Stimulated activated memory B cell treated with anti-CD40 and anti-IgM and Interleukin-4, amounts not matched to agents 10 μg/mL and 1 μg/mL and 100 μg/mL, for 72 hours (primary cell): ENCODE results near the gene AMDHD1.

Experiments used
- ATAC-seq: fragments of 150-1000 bp; cut with Tn5 transposase; 2 replicates; pipeline ENCODE4 v1.10.0; 2021
- H3K27ac Mint-ChIP-seq: one replicate; pipeline ENCODE4 v1.8.0; 2022; ENCODE audit warnings: mild to moderate bottlenecking, mixed read lengths
- H3K27me3 Mint-ChIP-seq: one replicate; pipeline ENCODE4 v1.8.0; 2022; ENCODE audit warnings: mixed read lengths
- H3K36me3 Mint-ChIP-seq: one replicate; pipeline ENCODE4 v1.8.0; 2022; ENCODE audit warnings: mixed read lengths
- H3K4me1 Mint-ChIP-seq: one replicate; pipeline ENCODE4 v1.8.0; 2022; ENCODE audit warnings: mixed read lengths
- H3K4me3 Mint-ChIP-seq: one replicate; pipeline ENCODE4 v1.8.0; 2022; ENCODE audit warnings: mild to moderate bottlenecking, moderate library complexity, mixed read lengths
- H3K9me3 Mint-ChIP-seq: one replicate; pipeline ENCODE4 v1.8.0; 2022; ENCODE audit warnings: mixed read lengths

Gene AMDHD1

GRCh38 chr12:95978351-95978750, 35.2 kb downstream of the AMDHD1 start:
- no peaks in the 10 kb centered on the region for H3K4me1 Mint-ChIP-seq
- no peaks in the 10 kb centered on the region for H3K9me3 Mint-ChIP-seq

DNA sequence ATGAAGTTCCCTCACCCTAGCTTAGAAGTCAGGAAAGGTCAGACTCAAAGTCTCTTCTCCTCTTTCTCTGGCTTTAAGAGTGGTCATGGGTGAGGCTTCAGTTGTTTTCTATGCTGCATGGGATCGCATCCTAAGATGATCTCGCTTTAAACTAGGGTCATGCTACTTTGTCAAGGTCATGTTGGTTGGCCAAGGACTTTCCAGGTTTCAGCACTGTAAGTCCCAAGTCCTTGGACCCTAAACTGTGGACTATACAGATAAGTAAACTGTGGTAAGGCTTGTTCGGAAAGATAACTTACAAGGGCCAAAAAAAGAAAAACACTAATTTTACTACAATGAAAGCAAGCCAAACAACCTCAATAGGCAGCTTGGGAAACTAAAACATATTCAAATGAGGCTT, 35.6 kb downstream of the AMDHD1 start:
- no peak overlapping the region for H3K4me3 Mint-ChIP-seq
- no peaks in the 10 kb centered on the region for H3K36me3 Mint-ChIP-seq
- H3K4me1 Mint-ChIP-seq, result no peaks in the 10 kb centered on the region
- no peak overlapping the region for H3K27ac Mint-ChIP-seq
- no peak for ATAC-seq
- H3K27me3 Mint-ChIP-seq, result no peaks in the 10 kb centered on the region
- no peaks in the 10 kb centered on the region for H3K9me3 Mint-ChIP-seq

More at GRCh38 chr12:95978351-95978750, 35.2 kb downstream of the AMDHD1 start:
- Mint-ChIP-seq H3K4me3 (no peak overlapping the region), H3K36me3 (no peaks in the 10 kb centered on the region), H3K27ac (no peak overlapping the region), H3K27me3 (no peaks in the 10 kb centered on the region)
- ATAC-seq, result no peak

DNA sequence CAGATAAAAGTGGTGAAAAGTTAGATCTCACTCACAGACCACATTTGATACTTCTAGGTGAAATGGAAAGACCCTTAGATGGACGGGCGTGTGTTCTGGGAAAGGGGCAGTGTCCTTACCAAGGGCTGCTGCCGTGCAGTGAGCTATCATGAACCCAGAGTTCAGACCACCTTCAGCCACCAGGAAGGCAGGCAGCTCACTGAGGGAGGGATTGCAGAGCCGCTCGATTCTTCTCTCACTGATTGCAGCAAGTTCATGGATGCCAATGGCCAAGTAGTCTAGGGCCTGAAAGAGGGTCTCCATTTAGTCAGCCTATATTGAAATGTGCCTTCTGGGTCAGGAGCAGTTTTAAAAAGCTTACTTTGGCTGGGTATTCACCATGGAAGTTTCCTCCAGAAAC, 37.3 kb downstream of the AMDHD1 start:
- Mint-ChIP-seq H3K27me3 (no peaks in the 10 kb centered on the region), H3K4me1 (no peaks in the 10 kb centered on the region), H3K4me3 (no peak overlapping the region), H3K9me3 (no peaks in the 10 kb centered on the region), H3K36me3 (no peaks in the 10 kb centered on the region), H3K27ac (no peak overlapping the region)
- ATAC-seq, result no peak

DNA sequence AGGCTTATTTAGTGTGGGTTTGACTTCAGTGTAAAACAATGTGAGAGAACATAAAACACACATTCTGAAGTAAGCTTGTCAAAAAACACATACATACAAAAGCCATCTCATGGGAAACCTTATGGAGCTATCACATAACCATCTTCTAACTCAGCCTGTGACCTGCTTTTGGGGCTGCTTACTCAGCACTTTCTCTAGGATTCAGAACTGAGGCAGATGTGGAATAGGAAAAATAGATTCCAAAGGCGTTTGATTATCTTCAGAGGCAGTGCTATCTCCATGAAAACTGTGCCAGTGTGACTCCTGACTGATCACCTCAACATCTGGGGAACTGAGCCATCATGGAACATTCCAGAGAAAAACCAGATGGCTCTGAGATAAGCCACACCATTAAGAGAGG, 39.5 kb downstream of the AMDHD1 start:
- no peaks in the 10 kb centered on the region for H3K4me1 Mint-ChIP-seq
- ATAC-seq, result no peak
- no peaks in the 10 kb centered on the region for H3K36me3 Mint-ChIP-seq
- H3K27me3 Mint-ChIP-seq, result no peaks in the 10 kb centered on the region
- H3K27ac Mint-ChIP-seq, result no peak overlapping the region
- no peaks in the 10 kb centered on the region for H3K9me3 Mint-ChIP-seq
- H3K4me3 Mint-ChIP-seq, result no peak overlapping the region

GRCh38 chr12:95984682-95985081, 41.6 kb downstream of the AMDHD1 start:
- Mint-ChIP-seq H3K4me1 (peaks cover 6% of the 10 kb centered on the region), H3K27me3 (no peaks in the 10 kb centered on the region), H3K36me3 (peaks cover 9% of the 10 kb centered on the region), H3K9me3 (no peaks in the 10 kb centered on the region), H3K27ac (no peak overlapping the region), H3K4me3 (no peak overlapping the region)
- ATAC-seq, result no peak

- no peak overlapping the region for H3K4me3 Mint-ChIP-seq
- no peaks in the 10 kb centered on the region for H3K9me3 Mint-ChIP-seq
- peaks cover 6% of the 10 kb centered on the region for H3K4me1 Mint-ChIP-seq
- no peak overlapping the region for H3K27ac Mint-ChIP-seq
- no peaks in the 10 kb centered on the region for H3K27me3 Mint-ChIP-seq
- no peak for ATAC-seq
- peaks cover 9% of the 10 kb centered on the region for H3K36me3 Mint-ChIP-seq
Measured at GRCh38 chr12:95986635-95987570, 43.8 kb downstream of the AMDHD1 start.

DNA sequence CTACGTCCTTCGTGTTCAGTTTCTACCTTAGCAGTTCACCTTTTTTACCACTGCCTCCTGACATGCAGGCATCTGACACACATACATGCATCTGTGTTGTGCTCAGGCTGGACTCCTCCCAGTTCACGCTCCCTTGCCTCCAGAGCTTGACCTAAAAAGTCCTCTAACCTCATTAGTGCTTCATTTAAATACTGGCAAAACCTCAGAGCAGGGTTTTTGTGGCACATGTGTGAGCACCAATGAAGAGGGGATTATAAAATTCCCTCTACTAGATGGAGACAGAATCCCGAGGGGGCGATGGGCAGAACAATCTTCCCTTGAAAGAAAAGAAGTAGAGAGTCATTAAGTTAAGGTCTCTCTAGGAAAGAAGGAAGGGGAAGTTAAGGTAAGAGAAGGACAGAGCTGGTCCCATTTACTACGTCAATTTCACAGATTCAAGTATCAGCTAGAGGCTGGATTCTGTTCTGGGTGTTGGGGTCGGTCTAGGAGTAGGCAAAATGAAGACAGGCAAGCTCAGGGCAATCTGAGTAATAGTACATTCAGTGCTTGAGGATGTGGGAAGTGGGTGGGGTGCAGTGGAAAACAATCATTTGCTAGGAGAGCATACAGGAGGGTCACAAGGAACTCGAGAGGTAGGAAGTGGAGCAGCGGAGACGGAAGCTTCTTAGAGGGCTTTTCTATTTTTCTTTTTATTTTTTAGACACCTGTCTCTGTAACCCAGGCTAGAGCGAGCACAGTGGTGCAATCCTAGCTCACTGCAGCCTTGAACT, 45.6 kb downstream of the AMDHD1 start:
- H3K9me3 Mint-ChIP-seq, result no peaks in the 10 kb centered on the region
- ATAC-seq, result no peak
- H3K4me1 Mint-ChIP-seq, result peaks cover 6% of the 10 kb centered on the region
- H3K36me3 Mint-ChIP-seq, result peaks cover 17% of the 10 kb centered on the region
- no peaks in the 10 kb centered on the region for H3K27me3 Mint-ChIP-seq
- no peak overlapping the region for H3K4me3 Mint-ChIP-seq
- H3K27ac Mint-ChIP-seq, result no peak overlapping the region

DNA sequence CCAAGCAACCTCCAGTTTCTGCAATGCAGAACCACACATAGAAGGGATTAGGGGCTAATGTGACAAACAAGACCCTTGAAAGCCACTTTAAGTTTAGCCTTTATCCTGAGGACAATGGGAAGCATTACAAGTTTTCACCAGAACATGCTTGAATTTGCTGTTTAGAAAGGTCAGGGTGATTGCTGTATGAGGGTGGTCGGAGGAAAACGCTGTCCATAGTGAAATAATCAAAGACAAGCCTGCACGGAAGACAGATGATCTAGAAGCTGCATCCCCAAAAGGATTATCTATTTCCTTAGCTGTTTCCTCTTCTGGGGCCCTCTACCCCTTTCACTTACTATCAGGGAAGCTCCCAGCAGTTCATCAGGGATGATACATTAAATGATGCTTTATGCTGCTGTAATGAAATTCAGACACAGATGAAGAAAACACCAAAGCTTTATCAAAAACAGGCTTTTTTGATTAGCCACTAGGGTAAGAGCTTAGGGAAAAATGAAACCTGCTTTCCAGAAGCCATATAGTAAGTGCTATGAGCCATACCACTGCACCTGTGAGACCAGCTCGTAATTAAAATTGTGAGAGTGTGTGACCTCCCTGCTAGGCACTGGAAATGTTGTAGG, 46.5 kb downstream of the AMDHD1 start:
- no peaks in the 10 kb centered on the region for H3K9me3 Mint-ChIP-seq
- no peaks in the 10 kb centered on the region for H3K27me3 Mint-ChIP-seq
- peaks cover 6% of the 10 kb centered on the region for H3K4me1 Mint-ChIP-seq
- H3K27ac Mint-ChIP-seq, result no peak overlapping the region
- peaks cover 17% of the 10 kb centered on the region for H3K36me3 Mint-ChIP-seq
- ATAC-seq, result no peak
- H3K4me3 Mint-ChIP-seq, result no peak overlapping the region

DNA sequence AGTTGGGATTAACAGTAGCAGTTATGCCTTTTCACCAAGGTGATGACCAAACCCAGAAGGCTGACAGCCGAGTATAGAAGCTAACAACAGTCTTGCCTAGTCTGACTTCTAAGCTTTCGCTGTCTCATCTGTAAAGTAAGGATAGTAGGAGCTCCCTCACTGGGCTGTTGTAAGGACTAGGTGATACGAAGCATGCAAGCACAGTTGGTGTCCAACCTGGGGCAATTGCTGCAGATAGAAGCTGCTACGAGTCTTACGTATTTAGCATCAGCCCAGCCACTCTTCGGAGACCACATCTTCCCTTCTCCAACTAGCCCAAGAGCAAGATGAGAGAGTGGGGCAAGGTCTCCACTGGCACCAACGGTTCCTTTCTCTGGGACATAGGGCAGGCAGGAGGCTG, 47.0 kb downstream of the AMDHD1 start:
- Mint-ChIP-seq H3K36me3 (peaks cover 17% of the 10 kb centered on the region), H3K27me3 (no peaks in the 10 kb centered on the region), H3K27ac (no peak overlapping the region), H3K4me1 (peaks cover 6% of the 10 kb centered on the region), H3K9me3 (no peaks in the 10 kb centered on the region), H3K4me3 (no peak overlapping the region)
- no peak for ATAC-seq

GRCh38 chr12:95993907-95994306, 50.8 kb downstream of the AMDHD1 start:
- H3K36me3 Mint-ChIP-seq, result peaks cover 16% of the 10 kb centered on the region
- no peak overlapping the region for H3K27ac Mint-ChIP-seq
- no peaks in the 10 kb centered on the region for H3K9me3 Mint-ChIP-seq
- no peak overlapping the region for H3K4me3 Mint-ChIP-seq
- no peak for ATAC-seq
- H3K4me1 Mint-ChIP-seq, result peaks cover 9% of the 10 kb centered on the region
- H3K27me3 Mint-ChIP-seq, result no peaks in the 10 kb centered on the region

- Mint-ChIP-seq H3K4me3 (no peak overlapping the region), H3K27me3 (no peaks in the 10 kb centered on the region), H3K9me3 (no peaks in the 10 kb centered on the region), H3K4me1 (peaks cover 12% of the 10 kb centered on the region), H3K36me3 (peaks cover 14% of the 10 kb centered on the region), H3K27ac (no peak overlapping the region)
- ATAC-seq, result no peak
Measured at GRCh38 chr12:95994476-95994875, 51.3 kb downstream of the AMDHD1 start.

- Mint-ChIP-seq H3K4me3 (no peak overlapping the region), H3K27me3 (no peaks in the 10 kb centered on the region), H3K36me3 (peaks cover 20% of the 10 kb centered on the region), H3K4me1 (peaks cover 12% of the 10 kb centered on the region), H3K9me3 (no peaks in the 10 kb centered on the region), H3K27ac (no peak overlapping the region)
- no peak for ATAC-seq
Measured at GRCh38 chr12:95995238-95996031, 52.3 kb downstream of the AMDHD1 start.

GRCh38 chr12:95996034-95996658, 53.0 kb downstream of the AMDHD1 start, which contains the start of gene HAL:
TSS of gene HAL (minus strand) at chr12:95996344. CDS start at chr12:95995910, 434 bp downstream.
- Mint-ChIP-seq H3K27ac (no peak within 1 kb of the TSS), H3K36me3 (peaks cover 25% of the 10 kb centered on the region), H3K4me1 (peaks cover 12% of the 10 kb centered on the region), H3K9me3 (no peaks in the 10 kb centered on the region), H3K27me3 (no peaks in the 10 kb centered on the region), H3K4me3 (no peak within 1 kb of the TSS)
- ATAC-seq, result no peak

DNA sequence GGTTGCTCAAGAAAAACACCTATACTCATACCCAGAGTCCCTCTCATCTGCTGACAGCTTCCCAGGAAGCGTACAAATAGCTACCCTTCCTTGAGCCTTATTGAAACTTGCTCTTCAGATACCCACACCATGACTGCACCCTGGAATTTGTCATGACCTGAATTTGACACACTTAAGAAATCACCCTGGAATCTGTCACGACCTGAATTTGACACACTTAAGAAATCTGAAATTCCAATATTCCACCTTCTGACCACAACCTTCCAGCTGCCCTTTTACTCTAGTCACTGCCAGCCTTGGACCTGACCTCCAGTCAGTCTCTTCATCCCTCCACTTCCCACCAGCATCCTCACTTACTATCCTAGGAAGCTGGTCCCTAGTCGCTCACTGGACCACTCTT, 54.1 kb downstream of the AMDHD1 start:
- H3K9me3 Mint-ChIP-seq, result no peaks in the 10 kb centered on the region
- no peak for ATAC-seq
- no peaks in the 10 kb centered on the region for H3K27me3 Mint-ChIP-seq
- peaks cover 12% of the 10 kb centered on the region for H3K4me1 Mint-ChIP-seq
- H3K27ac Mint-ChIP-seq, result no peak overlapping the region
- peaks cover 28% of the 10 kb centered on the region for H3K36me3 Mint-ChIP-seq
- H3K4me3 Mint-ChIP-seq, result no peak overlapping the region
